GDM1 (cell line): ENCODE results near the gene GRK4.
"Not testable (repeated sequence)": the region's sequence is repeated elsewhere in the genome, so short reads cannot be mapped to it uniquely, and the experiment has no call there.

Source experiments
- DNase-seq: peaks from one replicate; lab custom pipeline; 2025; lab: John Stamatoyannopoulos, UW

The GRK4 gene

DNA sequence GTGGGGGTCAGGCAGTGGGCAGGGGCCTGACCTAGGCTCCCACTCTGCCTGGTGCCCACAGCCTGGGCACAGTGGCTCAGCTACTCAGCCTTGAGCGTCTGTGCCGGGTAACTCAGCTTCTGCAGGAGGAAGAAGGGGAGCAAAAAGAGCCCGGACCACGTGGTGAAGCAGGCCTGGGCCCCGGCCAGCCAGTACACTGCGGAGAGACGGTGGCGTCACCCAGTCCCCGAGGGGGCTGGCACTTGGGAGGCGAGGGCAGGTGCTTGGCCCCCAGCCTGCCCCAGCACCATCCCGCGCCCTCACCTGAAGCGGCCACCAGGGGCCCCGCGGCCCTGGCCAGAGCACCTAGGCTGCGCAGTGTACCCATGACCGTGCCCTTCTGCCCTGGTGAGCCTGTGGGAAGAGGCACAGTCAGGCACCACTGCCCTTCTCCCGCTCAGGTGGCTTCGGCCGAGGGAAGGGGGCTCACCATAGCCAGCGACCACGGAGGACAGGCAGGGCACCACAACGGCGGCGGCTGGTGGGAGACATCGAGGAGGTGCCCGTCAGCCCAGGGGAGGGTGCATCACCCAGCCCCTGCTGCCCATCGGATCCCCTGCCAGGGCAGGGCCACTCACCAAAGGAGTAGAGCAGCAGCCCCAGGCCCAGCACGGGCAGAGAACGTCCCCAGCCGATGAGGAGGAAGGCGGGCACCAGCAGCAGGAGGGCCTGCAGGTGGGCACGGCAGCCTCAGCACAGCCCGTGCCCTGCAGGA is 32.4 kb upstream of the GRK4 start:
- DNase-seq, result no peak

DNA sequence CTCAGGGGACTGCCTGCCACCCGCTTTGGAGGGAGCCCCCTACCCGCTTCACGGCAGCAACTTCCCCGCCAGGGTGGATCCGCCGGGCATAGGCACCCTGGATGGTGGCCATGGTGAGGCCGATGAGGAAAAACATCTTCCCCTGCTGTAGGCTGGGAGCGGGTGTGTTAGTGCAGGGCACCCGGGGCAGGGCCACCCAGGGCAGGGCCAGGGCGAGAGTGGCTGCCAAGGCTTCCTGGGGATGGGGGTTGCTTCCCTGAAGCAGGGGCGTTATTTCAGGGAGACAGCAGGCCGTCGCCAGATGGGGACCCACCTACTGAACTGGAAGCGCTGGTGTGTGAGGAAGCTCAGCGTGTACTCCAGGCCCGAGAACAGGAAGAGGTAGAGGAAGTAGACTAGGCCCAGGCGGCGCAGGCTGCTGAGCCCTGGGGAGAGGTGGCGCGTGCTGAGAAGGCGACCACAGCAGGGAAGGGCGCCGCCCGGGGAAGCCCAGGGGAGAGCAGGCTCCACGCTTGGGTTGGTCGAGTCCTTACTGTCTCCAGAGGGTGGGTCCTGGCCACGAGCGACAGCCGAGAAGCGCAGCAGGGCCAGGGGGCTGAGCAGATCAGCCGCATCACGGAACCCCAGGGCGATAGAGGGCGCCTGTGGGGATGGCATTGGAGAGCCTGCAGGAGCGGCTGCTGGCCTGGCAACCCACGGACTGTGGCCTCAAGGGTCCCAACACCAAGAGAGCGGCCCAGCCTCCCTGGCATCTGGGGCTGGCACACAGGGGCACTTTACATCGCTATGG is 31.7 kb upstream of the GRK4 start:
- DNase-seq, result peak; percentile 79

DNA sequence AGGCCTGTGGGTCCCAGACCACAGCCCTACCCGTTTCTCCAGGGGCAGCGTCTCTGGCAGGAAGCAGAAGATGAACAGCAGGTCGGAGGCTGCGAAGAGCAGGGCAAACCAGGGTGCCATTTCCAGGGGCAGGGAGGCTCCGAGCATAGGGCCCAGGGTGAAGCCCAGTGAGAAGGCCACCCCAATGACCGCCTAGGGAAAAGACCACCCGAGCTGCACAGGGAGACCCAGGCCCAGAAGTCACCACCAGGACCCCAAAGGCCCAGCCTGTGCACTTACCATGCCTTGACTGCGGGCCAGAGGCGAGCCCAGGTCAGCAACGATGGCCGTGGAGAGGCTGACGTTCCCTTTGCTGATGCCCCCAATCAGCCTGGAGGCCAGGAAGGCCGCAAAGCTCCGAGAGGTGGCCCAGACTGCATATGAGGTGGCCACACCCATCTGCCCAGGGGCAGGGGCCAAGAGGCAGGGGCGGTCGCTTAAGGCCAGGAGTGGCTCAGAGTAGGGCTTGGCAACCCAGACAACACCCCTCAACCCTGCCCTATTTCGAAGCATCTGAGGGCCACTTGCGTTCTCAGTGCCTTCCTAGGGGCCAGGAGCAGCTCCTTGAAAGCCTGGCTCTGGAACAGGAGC is 30.9 kb upstream of the GRK4 start:
- DNase-seq, result no peak

DNA sequence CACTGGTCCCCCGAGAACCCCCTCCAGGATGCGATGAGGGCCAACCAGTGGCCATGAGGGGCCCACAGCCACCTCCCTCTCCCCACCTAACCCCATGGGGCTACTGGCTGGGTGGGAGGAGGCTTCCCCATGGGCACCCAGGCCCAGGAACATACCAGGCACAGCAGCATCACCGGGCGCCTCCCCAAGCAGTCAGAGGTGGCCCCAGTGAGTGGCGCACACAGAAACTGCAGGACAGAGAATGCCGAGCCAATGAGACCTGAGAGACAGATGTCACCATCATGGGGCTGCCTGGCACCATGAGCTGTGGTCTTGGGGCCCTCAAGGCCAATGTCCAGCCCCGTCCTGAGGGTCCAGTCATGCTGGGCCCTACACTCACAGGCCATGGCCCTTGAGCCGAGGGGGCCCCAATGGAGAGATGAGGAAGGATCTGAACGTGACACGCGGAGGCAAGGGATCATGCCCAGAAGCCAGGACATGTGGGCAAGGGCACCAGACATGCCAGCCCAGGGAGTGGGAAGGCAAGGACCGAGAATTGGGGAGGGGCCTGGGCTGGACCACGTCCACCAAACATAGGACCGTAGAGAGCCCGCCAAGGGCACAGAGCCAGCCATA is 30.3 kb upstream of the GRK4 start:
- DNase-seq, result no peak

DNA sequence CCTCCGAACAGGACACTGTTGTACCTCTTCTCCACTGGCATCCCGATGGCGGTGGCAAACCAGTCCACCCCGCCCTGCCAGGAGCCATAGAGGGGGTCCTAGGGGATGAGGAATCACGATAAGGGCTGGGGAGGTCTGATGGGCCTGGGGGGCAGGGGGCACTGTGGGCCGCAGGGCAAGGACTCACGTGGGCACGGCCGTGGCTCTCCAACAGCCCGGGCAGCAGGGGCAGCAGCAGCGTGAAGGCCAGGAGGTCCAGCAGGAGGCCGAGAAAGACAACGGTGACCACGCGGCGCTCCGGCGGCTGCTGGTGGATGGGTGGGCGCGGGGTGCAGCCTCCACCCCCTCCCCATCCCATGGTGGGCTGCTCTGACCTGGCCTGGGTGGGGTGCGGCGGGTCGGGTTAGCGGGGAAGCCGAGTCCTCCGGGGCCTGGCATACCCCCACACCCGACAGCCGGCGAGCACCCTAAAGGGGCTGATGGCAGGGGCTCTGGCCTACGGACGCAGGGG is 29.8 kb upstream of the GRK4 start:
- DNase-seq, result no peak

DNA sequence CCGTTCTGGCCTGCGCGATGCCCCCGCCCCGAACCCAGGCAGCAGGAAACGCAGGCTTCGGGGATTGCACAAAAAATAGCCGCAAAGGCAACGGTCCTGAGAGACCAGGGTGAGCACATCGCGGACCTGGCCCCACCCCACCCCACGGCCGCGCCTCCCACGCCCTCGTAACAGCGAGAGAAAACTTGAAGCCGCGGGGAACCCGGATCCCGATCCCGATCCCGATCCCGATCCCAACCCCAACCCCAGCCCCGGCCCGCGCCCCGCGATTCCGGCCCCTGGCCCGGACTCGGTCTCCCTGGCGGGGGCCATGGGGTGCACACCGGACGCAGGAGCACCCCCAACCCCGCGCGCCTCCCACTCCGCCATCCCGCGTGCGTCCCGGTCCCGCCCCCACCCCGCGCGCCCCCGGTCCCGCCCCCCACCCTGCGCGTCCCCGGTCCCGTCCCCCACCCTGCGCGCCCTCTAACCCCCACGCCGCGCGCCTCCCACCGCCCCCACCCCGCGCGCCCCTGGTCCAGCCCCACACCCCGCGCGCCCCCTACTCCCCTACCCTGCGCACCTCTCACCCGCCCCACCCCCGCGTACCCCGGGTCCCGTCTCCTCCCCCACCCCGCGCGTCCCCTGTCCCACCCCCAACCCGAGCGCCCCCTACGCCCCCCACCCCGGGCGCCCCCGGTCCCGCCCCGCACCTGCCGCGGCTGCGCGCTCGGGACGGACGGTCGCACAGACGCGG is 29.1 kb upstream of the GRK4 start:
- DNase-seq, result no peak

DNA sequence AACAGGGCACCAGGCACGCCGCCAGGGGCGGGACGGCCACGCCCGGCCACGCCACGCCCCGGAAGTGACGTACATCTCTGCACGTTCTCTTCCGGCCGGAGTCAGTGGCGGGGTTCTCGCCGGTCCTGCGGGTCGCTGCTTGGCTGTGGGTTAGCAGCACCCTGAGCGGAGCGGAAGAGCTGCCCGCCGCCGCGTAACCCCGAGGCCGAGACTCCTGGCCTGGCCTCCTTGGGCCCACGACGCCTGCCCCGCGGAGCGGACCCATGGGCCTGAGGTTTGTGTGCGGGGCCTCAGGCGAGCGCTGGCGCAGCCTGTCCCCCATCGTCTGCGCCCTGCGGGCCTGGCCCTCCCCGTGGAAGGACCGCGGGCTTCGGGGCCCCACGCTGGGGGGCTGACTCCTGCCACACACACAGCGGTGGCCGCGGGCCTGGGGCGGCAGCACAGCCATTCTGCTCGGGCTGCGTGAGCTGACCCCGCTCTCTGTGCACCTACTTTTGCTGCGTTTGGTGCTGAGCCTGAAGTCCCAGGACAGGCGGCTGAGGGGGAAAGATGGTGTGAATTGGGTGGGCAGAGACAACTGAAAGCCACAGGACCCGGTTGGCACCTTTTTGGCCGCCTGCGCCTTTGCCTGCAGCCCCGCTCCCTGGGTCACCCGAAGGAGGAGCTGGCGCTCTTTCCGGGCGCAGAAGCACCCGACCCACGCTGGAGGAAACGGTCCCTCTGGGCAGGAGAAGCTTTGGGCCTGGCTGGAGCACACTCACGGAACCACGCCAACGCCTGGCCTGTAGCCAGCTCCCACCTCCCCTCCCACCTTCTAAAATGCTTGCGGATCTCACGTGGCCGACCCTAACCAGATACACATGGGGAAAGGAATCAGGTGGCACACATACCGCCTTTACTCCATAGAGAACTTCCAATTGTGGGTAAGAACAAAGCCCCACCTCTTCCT is 28.3 kb upstream of the GRK4 start:
- peak; percentile 91 for DNase-seq

DNA sequence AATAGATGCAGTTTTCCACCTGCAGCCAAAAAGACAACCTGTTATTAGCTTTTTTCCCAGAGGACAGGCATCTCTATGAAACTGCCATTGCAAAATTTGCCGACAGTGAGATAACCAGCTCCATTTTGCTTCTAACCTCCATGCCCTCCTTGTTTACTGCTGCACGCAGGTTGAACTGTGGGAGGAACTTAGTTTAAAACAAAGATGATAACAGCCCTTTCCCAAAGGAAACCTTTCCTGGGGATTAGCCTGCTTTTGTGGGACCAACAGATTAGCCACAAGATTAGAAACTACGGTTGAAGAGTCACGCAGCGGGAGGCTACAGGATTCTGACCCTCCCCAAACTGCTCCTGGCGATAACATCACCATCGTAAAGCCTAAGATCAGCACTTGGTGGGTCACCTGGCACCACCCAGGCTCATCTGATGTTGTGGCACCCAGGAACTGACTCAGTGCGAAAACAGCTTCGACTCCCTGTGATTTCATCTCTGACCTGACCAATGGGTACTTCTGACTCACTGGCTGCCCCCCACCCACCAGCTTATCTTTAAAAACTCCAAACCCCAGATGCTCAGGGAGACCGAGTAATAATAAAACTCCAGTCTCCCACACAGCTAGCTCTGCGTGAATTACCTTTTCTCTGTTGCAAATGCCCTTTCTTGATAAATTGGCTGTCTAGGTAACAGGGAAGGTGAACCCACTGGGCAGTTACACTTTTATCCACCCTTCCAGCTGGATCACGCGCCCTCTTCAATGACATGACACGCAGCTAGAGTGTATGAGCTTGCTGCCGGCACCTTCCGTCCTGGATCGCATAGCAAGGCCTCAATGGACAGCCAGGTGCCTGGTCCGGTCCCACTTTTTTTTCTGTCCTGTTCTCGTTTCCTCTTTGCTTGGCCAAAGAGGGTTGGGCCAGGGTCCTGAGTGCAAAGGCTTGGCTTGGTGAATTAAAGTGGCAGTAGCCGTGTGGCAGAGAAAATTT is 27.3 kb upstream of the GRK4 start:
- DNase-seq, result no peak

DNA sequence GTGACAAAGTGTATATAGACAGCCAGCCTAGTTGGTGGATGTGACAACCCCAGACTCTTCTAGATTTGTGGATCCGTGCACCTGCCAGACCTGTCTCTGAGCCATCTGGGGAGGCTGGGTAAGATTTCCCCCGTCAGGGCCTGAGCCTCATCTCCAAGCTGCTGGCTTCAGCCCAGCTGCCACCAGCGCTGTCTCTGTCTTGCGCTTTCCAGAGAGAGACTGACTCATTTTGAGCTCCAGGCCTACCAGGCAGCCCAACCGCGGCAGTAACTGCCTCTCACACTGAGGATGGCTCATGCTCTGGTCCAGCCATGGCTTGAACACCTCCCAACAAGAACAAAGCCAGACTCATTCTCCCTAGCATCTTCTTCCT is 26.6 kb upstream of the GRK4 start:
- no peak for DNase-seq

DNA sequence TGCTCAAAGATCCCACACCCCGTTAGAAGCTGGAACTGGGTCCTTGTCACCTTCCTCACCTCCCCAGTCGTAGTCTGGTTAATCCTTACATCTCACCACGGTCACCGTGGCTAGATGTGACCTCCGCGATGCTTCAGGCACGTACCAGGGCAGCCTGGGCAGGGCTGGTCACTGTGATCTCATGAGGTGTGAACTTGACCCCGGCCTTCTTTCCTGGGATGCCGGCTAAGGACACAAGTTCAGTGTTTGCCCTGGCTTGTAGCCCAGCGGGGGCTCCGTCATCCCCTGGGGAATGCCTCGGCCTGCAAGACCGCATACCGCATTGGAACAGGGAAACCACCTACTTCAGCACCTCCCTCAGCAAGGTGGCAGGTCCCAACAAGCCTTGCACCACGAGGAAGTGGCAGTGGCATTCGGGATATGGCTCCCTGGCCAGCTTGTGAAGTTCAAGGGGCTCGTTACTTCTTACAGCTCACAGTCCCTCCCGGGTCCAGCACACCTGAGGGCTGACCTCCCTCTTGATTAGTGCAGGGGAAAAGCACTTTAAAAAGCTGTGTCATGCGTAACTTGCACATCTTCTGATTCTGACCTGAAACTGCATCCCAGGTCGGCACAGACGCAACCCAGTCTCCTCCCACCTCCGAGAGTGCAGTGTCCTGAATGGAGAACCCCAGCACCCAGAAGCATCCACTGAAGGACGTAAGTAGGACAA is 26.1 kb upstream of the GRK4 start:
- no peak for DNase-seq

DNA sequence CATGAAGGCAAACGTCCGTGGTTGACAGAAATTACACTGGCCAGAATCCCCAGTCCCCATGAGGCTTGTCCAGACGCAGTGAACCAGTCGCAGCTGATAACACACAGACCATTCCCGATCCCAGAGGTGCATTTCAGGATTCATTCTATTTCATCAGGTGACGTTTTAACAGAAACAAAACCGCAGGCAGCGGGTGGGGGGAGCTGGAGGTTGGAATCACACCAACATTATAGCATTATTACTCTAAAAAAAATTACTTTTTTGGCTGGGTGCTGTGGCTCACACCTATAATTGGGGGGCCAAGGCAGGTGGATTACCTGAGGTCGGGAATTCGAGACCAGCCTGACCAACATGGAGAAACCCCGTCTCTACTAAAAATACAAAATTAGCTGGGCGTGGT is 25.4 kb upstream of the GRK4 start:
- DNase-seq, result no peak

DNA sequence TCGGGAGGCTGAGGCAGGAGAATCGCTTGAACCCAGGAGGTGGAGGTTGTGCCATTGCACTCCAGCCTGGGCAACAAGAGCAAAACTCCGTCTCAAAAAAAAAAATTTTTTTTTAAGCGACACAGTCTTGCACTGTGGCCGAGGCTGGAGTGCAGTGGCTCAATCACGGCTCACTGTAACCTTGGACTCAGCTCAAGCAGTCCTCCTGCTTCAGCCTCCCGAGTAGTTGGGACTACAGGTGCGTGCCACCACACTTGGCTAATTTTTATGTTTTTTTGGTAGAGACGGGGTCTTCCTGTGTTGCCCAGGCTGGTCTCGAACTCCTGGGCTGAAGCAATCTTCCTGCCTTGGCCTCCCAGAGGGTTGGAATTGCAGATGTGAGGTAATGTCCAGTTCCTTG is 25.0 kb upstream of the GRK4 start:
- DNase-seq, result not testable (repeated sequence)

DNA sequence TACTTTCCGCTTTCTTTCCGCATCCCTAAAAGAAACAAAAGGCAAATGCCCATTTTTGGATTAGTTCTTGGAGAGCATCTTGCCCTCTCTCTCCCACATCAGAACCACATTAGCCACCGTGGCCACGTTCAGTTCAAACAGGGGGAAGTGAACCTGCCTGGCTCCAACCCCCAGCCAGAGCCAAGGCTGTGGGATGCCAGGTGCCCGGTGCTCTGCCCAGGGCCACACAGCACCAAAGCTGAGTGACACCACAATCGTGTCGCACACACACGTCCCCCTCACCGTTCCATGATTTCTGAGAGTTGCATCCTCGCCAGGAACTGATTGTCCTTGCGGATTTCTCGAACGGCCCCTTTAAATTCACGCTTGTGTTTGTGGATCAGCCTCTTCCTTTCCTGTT is 24.5 kb upstream of the GRK4 start:
- DNase-seq, result no peak

DNA sequence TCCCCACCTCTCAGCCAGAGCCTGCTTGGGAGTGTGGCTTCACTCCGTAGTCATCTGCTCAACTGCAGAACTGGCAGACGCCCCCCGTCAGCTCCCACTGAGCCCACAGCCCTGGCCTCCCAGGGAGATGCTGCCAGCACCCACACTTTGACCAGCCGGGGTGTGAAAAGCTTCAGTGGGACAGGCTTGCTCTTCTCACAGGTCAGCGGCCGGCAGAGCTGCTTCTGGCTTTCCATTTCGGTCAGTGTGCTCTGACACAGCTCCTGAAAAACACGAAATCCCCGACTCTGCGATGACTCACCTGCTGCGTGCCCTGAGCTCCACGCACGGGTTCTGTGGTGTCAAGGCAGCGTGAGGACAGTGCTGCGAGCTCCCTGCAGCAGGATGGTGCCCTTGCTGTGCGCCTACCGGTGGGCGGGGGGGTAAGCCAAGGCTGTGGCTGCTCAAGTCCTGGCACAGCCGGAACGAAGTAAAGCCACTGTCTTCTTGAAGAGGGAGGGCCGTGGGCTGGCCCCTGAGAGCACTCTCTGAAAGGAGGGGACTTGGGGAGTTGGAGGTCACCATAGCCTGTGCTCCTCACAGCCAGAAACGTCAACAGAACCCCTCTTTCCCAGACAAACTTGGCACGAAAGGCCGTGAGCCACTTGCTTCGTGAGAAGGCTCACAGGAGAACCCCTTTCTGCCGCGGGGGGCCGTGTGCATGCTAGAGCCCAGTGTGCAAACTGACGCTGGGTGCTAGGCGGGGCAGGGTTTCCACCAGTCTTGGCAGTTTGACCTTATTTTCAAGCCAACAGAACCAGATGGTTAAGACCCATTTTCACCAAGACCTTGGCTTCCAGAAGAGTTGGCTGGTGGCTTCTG is 23.8 kb upstream of the GRK4 start:
- DNase-seq, result no peak

DNA sequence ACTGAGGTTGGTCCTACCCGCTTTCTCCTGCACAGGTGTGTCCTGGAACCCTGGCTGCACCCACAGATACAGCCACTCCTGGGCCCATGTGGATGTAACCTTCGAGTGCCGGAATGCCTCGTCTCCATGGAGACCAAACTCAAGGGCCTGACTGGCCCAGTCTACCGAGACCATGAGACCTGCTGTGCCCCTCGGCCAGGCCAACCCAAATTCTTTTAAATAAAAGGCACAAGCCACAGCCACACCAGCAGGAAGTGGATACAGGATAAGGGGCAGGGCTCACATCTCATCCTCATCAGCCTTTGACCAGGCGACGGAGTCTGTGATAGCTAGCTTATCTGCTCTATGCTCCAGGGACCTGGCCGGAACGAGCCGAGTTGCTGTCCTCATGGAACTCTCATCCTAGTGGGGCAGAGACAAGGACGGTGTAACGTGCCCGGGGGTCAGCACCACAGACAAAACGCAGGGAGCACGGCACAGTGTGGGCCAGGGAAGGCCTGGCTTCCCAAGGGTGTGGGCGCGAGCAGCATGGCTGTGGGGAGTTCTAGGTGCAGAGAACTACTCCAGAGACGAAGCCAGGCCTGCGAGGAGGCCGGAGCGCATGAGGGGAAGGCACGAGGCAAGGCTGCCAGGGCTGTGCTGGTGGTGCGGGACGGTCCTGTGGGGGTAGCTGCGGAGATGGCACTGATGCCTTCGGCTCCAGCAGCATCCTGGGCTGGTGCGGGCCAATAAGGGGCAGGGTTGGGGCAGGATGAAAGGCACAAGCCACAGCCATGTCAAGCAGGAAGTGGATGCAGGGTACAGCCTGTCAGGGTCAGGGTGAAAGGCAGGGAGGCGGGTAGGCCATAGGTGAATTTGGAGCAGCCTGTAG is 22.9 kb upstream of the GRK4 start:
- DNase-seq, result no peak

DNA sequence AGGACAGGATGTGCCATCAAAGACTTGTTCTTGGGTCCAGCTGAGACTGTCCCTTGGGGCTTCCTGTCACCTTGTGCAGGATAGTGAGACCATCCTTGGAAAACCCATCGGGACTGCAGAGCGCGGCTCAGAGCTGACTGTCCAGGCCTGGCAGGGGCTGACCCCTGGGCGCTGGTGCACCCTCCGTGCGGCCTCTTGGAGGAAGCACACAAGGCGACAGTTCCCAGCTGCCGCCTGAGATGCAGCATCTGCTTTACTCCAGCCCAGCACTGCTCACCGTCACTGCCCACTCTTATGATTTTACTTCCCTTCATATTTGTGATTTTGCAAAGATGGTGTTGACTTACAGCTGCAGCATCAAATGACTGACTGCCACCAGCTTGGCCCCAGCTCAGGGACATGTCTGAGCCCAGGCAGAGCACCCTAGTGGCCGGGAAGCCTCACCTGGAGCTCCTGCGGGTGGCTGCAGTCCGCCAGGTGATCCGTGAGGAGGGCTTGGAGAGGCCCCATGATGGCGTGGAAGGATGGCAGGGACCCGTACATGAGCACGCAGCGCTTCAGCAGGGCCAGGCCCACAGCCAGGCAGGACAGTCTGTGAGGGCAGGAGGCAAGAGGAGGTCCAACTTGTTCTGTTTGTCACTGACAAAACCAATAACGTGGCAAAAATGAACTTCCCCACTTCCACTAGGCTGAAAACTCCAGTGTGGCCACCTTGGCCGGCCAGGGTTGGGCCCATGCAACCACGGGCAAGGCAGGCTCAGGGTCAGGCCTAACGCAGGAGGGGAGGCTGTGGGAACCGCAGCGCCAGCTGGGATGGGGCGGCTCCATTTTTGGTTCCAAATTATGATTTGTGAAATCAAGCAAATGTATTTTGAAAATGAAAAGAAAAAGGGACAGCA is 22.0 kb upstream of the GRK4 start:
- DNase-seq, result no peak
